NCI-H146 (cell line): ENCODE measurements around the gene TMEM141.
"Not testable (repeated sequence)": the region's sequence is repeated elsewhere in the genome, so short reads cannot be mapped to it uniquely, and the experiment has no call there.

Experiments
- DNase-seq: peaks from one replicate; lab custom pipeline; 2025; lab: John Stamatoyannopoulos, UW

The TMEM141 gene

GRCh38 chr9:136833381-136834048 is 42.4 kb downstream of the TMEM141 start:
- DNase-seq = not testable (repeated sequence)

- DNase-seq = no peak
Measured at GRCh38 chr9:136835162-136835931, 44.2 kb downstream of the TMEM141 start.

- no peak for DNase-seq
Measured at GRCh38 chr9:136835932-136836904, 45.1 kb downstream of the TMEM141 start.

- no peak for DNase-seq
Measured at GRCh38 chr9:136837146-136837855, 46.2 kb downstream of the TMEM141 start.

GRCh38 chr9:136837856-136838277 is 46.7 kb downstream of the TMEM141 start:
- DNase-seq = not testable (repeated sequence)

- DNase-seq = no peak
Measured at GRCh38 chr9:136838314-136839228, 47.4 kb downstream of the TMEM141 start.

- no peak for DNase-seq
Measured at GRCh38 chr9:136839229-136840139, 48.3 kb downstream of the TMEM141 start.

- DNase-seq = no peak
Measured at GRCh38 chr9:136840140-136840876, 49.2 kb downstream of the TMEM141 start.

GRCh38 chr9:136840877-136841645 is 49.9 kb downstream of the TMEM141 start:
- peak; percentile 85 for DNase-seq

- DNase-seq = not testable (repeated sequence)
Measured at GRCh38 chr9:136841646-136842379, 50.7 kb downstream of the TMEM141 start.

- DNase-seq = peak; percentile 61
Measured at GRCh38 chr9:136842380-136842948, 51.3 kb downstream of the TMEM141 start, which contains the start of gene AJM1. AJM1 (plus strand) TSS chr9:136842478; CDS start chr9:136844415, 1,937 bp downstream.
